ENCODE measurements around the gene TSPAN2. TPM values are rescaled to one million over a fixed set of nuclear protein-coding genes. Genes with fewer than 3 reads are reported as not detected.

Gene TSPAN2
- total RNA-seq, 4 donors from 2014 or later, result 0.73 to 1.8 (median 1.2) TPM

- H3K4me1 ChIP-seq, result peaks cover 9% of the 10 kb centered on the region
- DNase-seq (ENCODE audit: low spot score in 2 of 2), result no peak
- H3K9me3 ChIP-seq, result no peaks in the 10 kb centered on the region
- H3K4me3 ChIP-seq, result no peak overlapping the region
- H3K27ac ChIP-seq, result no peak overlapping the region
- WGBS, result 65% methylated on average over 3 of the region's 3 CpGs
- H3K27me3 ChIP-seq, result peaks cover 6% of the 10 kb centered on the region
- TF ChIP-seq POLR2A (IDR thresholded peaks at IDR 0.05) (no peak), POLR2AphosphoS5 (IDR thresholded peaks at IDR 0.05) (no peak), EP300 (IDR thresholded peaks at IDR 0.05) (no peak), CTCF (IDR thresholded peaks at IDR 0.05) (no peak)
- no peaks in the 10 kb centered on the region for H3K36me3 ChIP-seq
Observed at GRCh38 chr1:115136106-115136505, 46.8 kb upstream of the TSPAN2 start.

GRCh38 chr1:115135681-115136080 lies 46.4 kb upstream of the TSPAN2 start:
- no peaks in the 10 kb centered on the region for H3K9me3 ChIP-seq
- TF ChIP-seq POLR2AphosphoS5 (IDR thresholded peaks at IDR 0.05) (no peak), CTCF (IDR thresholded peaks at IDR 0.05) (no peak), POLR2A (IDR thresholded peaks at IDR 0.05) (no peak), EP300 (IDR thresholded peaks at IDR 0.05) (no peak)
- 75% methylated on average over 5 of the region's 5 CpGs for WGBS
- DNase-seq (ENCODE audit: low spot score in 2 of 2), result no peak
- H3K27ac ChIP-seq, result no peak overlapping the region
- no peak overlapping the region for H3K4me3 ChIP-seq
- peaks cover 9% of the 10 kb centered on the region for H3K4me1 ChIP-seq
- H3K27me3 ChIP-seq, result peaks cover 6% of the 10 kb centered on the region
- H3K36me3 ChIP-seq, result no peaks in the 10 kb centered on the region

- TF ChIP-seq POLR2A (IDR thresholded peaks at IDR 0.05) (no peak), EP300 (IDR thresholded peaks at IDR 0.05) (no peak), POLR2AphosphoS5 (IDR thresholded peaks at IDR 0.05) (no peak), CTCF (IDR thresholded peaks at IDR 0.05) (no peak)
- Histone ChIP-seq H3K4me3 (no peak overlapping the region), H3K27me3 (peaks cover 6% of the 10 kb centered on the region), H3K4me1 (peaks cover 9% of the 10 kb centered on the region), H3K36me3 (no peaks in the 10 kb centered on the region), H3K27ac (no peak overlapping the region), H3K9me3 (no peaks in the 10 kb centered on the region)
- WGBS, result 51% methylated on average over 10 of the region's 10 CpGs
- DNase-seq (ENCODE audit: low spot score in 2 of 2), result no peak
Observed at GRCh38 chr1:115134850-115135480, 45.7 kb upstream of the TSPAN2 start.

- H3K9me3 ChIP-seq, result no peaks in the 10 kb centered on the region
- no peak overlapping the region for H3K4me3 ChIP-seq
- peaks cover 7% of the 10 kb centered on the region for H3K4me1 ChIP-seq
- DNase-seq (ENCODE audit: low spot score in 2 of 2), result no peak
- peaks cover 6% of the 10 kb centered on the region for H3K27me3 ChIP-seq
- no peak overlapping the region for H3K27ac ChIP-seq
- TF ChIP-seq EP300 (IDR thresholded peaks at IDR 0.05) (no peak), CTCF (IDR thresholded peaks at IDR 0.05) (no peak), POLR2AphosphoS5 (IDR thresholded peaks at IDR 0.05) (no peak), POLR2A (IDR thresholded peaks at IDR 0.05) (no peak)
- 76% methylated on average over 6 of the region's 6 CpGs for WGBS
- H3K36me3 ChIP-seq, result no peaks in the 10 kb centered on the region
Observed at GRCh38 chr1:115134231-115134630, 44.9 kb upstream of the TSPAN2 start.

- no peaks in the 10 kb centered on the region for H3K4me1 ChIP-seq
- no peak overlapping the region for H3K4me3 ChIP-seq
- no peak for DNase-seq (ENCODE audit: low spot score in 2 of 2)
- H3K27ac ChIP-seq, result no peak overlapping the region
- 91% methylated on average over 1 of the region's 1 CpG for WGBS
- H3K36me3 ChIP-seq, result no peaks in the 10 kb centered on the region
- peaks cover 3% of the 10 kb centered on the region for H3K27me3 ChIP-seq
- H3K9me3 ChIP-seq, result no peaks in the 10 kb centered on the region
- TF ChIP-seq POLR2A (IDR thresholded peaks at IDR 0.05), result no peak
- TF ChIP-seq CTCF (IDR thresholded peaks at IDR 0.05), result no peak
- no peak for TF ChIP-seq POLR2AphosphoS5 (IDR thresholded peaks at IDR 0.05)
- TF ChIP-seq EP300 (IDR thresholded peaks at IDR 0.05), result no peak
Observed at GRCh38 chr1:115133440-115133839, 44.1 kb upstream of the TSPAN2 start.
